H1 (cell line): ENCODE results near the gene MARCHF3. TPM values are rescaled to one million over a fixed set of nuclear protein-coding genes. Genes with fewer than 3 reads are reported as not detected.
"Not testable (repeated sequence)": the region's sequence is repeated elsewhere in the genome, so short reads cannot be mapped to it uniquely, and the experiment has no call there.

Source experiments
- CTCF ChIA-PET: fragments of 300-600 bp; sonication (Branson Sonifier 250); formaldehyde crosslinking; loops from one replicate; lab custom pipeline; 2021; ENCODE audit not compliant: partially characterized antibody; lab: Charles Lee
- POLR2A ChIA-PET: fragments of 300-600 bp; sonication (Branson Sonifier 250); formaldehyde crosslinking; loops from one replicate; lab custom pipeline; 2021; ENCODE audit warnings: inconsistent platforms; ENCODE audit not compliant: partially characterized antibody; lab: Charles Lee
- DNase-seq, 2 experiments: peaks; one replicate each; pipeline versions ENCODE4 v3.0.0 to v3.0.0-alpha.2; 2010 to 2022; ENCODE audit warnings: low spot score in 2 of 2, low read depth in 1 of 2, mixed read lengths in 1 of 2
- FAIRE-seq: peaks from 2 replicates; lab custom pipeline; 2011; peaks lifted over from hg19 to GRCh38; lab: Jason Lieb, UNC
- H2AFZ ChIP-seq: 2 replicates; pipeline ENCODE4 v1.8.1; 2012; ENCODE audit warnings: low read length, inconsistent platforms
- H2AK5ac ChIP-seq: 2 replicates; pipeline ENCODE4 v1.6.1; 2013; ENCODE audit warnings: low read depth, low read length
- H2BK120ac ChIP-seq: replicated peaks from 2 replicates; pipeline ENCODE3; 2013; ENCODE audit warnings: low read depth, low read length, inconsistent platforms
- H2BK12ac ChIP-seq: 2 replicates; pipeline ENCODE4 v1.6.1; 2013; ENCODE audit warnings: low read depth, low read length
- H2BK15ac ChIP-seq: 2 replicates; pipeline ENCODE4 v1.6.1; 2013; ENCODE audit warnings: low read length
- H2BK20ac ChIP-seq: 2 replicates; pipeline ENCODE4 v1.6.1; 2013; ENCODE audit warnings: low read length
- H2BK5ac ChIP-seq: 2 replicates; pipeline ENCODE4 v1.6.1; 2013; ENCODE audit warnings: low read depth, low read length
- H3K14ac ChIP-seq: 2 replicates; pipeline ENCODE4 v1.6.1; 2013; ENCODE audit warnings: inconsistent platforms; ENCODE audit not compliant: insufficient read length
- H3K18ac ChIP-seq: 2 replicates; pipeline ENCODE4 v1.6.1; 2013; ENCODE audit warnings: low read length; ENCODE audit errors: extremely low read depth
- H3K23ac ChIP-seq: 2 replicates; pipeline ENCODE4 v1.6.1; 2013; ENCODE audit warnings: inconsistent platforms; ENCODE audit not compliant: insufficient read length
- H3K23me2 ChIP-seq: 2 replicates; pipeline ENCODE4 v1.6.1; 2013; ENCODE audit warnings: low read depth, low read length
- H3K27ac ChIP-seq: 2 replicates; pipeline ENCODE4 v1.6.1; 2011; ENCODE audit warnings: low read depth, low read length, inconsistent platforms
- H3K27me3 ChIP-seq, 4 experiments: replicated peaks in 1 of 4; 1 replicate in 1 of 4; 2 replicates in 3 of 4; pipeline versions ENCODE4 v1.6.1 to v1.8.1; 2011 to 2013; ENCODE audit warnings: low read length in 3 of 4, mild to moderate bottlenecking in 3 of 4, inconsistent platforms in 2 of 4, mixed read lengths in 2 of 4, moderate library complexity in 1 of 4; ENCODE audit not compliant: control insufficient read depth in 3 of 4, insufficient read depth in 3 of 4; ENCODE audit errors: extremely low read depth in 1 of 4
- H3K36me3 ChIP-seq, 4 experiments: 2 replicates each; pipeline versions ENCODE4 v1.6.1 to v1.8.1; 2011 to 2013; ENCODE audit warnings: mild to moderate bottlenecking in 4 of 4, low read length in 3 of 4, moderate library complexity in 2 of 4, control low read depth in 1 of 4, inconsistent platforms in 1 of 4; ENCODE audit not compliant: insufficient read depth in 4 of 4, control insufficient read depth in 2 of 4
- H3K4ac ChIP-seq: replicated peaks from 2 replicates; pipeline ENCODE3; 2013; ENCODE audit warnings: low read length, low read depth, mixed read lengths, inconsistent platforms; ENCODE audit not compliant: insufficient read length
- H3K4me1 ChIP-seq, 4 experiments: replicated peaks in 1 of 4; 1 replicate in 1 of 4; 2 replicates in 3 of 4; pipeline versions ENCODE4 v1.6.1 to v1.8.1; 2011 to 2013; ENCODE audit warnings: low read length in 3 of 4, inconsistent platforms in 2 of 4, mixed read lengths in 1 of 4; ENCODE audit not compliant: insufficient read depth in 4 of 4, control insufficient read depth in 3 of 4
- H3K4me2 ChIP-seq, 2 experiments: 2 replicates each; pipeline versions ENCODE4 v1.6.1 to v1.8.1; 2011 to 2013; ENCODE audit warnings: low read depth in 2 of 2, low read length in 2 of 2, control low read depth in 1 of 2, inconsistent platforms in 1 of 2, mild to moderate bottlenecking in 1 of 2; ENCODE audit not compliant: insufficient read depth in 1 of 2
- H3K4me3 ChIP-seq, 4 experiments: fragments of 200-600, 300-600 bp in 1 of 4; sonication (generic), shearing (Covaris generic), sonication (Bioruptor Twin) in 1 of 4; 2 replicates each; pipeline versions ENCODE4 v1.5.1 to v1.8.1; 2011 to 2016; ENCODE audit warnings: low read length in 4 of 4, low read depth in 3 of 4, control low read depth in 2 of 4, inconsistent platforms in 2 of 4, mild to moderate bottlenecking in 2 of 4, mixed read lengths in 1 of 4, moderate library complexity in 1 of 4; ENCODE audit not compliant: insufficient read depth in 2 of 4; ENCODE audit errors: extremely low read depth in 1 of 4
- H3K56ac ChIP-seq: replicated peaks from 2 replicates; pipeline ENCODE3; 2013; ENCODE audit warnings: low read depth, mild to moderate bottlenecking, mixed read lengths, low read length, inconsistent platforms; ENCODE audit not compliant: insufficient read length
- H3K79me1 ChIP-seq: 2 replicates; pipeline ENCODE4 v1.6.1; 2013; ENCODE audit warnings: low read depth, low read length, control low read depth
- H3K79me2 ChIP-seq, 2 experiments: 2 replicates each; pipeline versions ENCODE4 v1.6.1 to v1.8.1; 2012 to 2013; ENCODE audit warnings: low read length in 2 of 2, mild to moderate bottlenecking in 2 of 2, inconsistent platforms in 1 of 2; ENCODE audit not compliant: insufficient read depth in 2 of 2, control insufficient read depth in 1 of 2
- H3K9ac ChIP-seq, 4 experiments: replicated peaks in 1 of 4; 1 replicate in 1 of 4; 2 replicates in 3 of 4; pipeline versions ENCODE4 v1.6.1 to v1.8.1; 2011 to 2013; ENCODE audit warnings: low read depth in 3 of 4, low read length in 3 of 4, control low read depth in 2 of 4, mild to moderate bottlenecking in 2 of 4, moderate library complexity in 2 of 4, inconsistent platforms in 1 of 4; ENCODE audit errors: extremely low read depth in 1 of 4
- H3K9me3 ChIP-seq, 2 experiments: 2 replicates each; pipeline versions ENCODE4 v1.6.1 to v1.8.1; 2012 to 2013; ENCODE audit warnings: mild to moderate bottlenecking in 2 of 2, moderate library complexity in 2 of 2, control low read depth in 1 of 2, inconsistent platforms in 1 of 2, low read depth in 1 of 2, low read length in 1 of 2, mixed read lengths in 1 of 2; ENCODE audit not compliant: insufficient read depth in 2 of 2
- H4K20me1 ChIP-seq, 2 experiments: replicated peaks in 1 of 2; 2 replicates each; pipeline versions ENCODE3 to v1.8.1; 2011 to 2013; ENCODE audit warnings: inconsistent platforms in 2 of 2, low read length in 2 of 2, mild to moderate bottlenecking in 1 of 2; ENCODE audit not compliant: insufficient read depth in 2 of 2, control insufficient read depth in 1 of 2
- H4K5ac ChIP-seq: 2 replicates; pipeline ENCODE4 v1.6.1; 2013; ENCODE audit warnings: low read length, low read depth, mixed read lengths, inconsistent platforms; ENCODE audit not compliant: insufficient read length
- H4K8ac ChIP-seq: 2 replicates; pipeline ENCODE4 v1.8.0; 2013; ENCODE audit warnings: mild to moderate bottlenecking, moderate library complexity, low read length, inconsistent platforms; ENCODE audit not compliant: insufficient read depth; ENCODE audit errors: extremely low read depth
- H4K91ac ChIP-seq: replicated peaks from 2 replicates; pipeline ENCODE3; 2013; ENCODE audit warnings: low read length, mixed read lengths, inconsistent platforms; ENCODE audit not compliant: insufficient read length
- WGBS, 2 experiments: shearing (Covaris generic) in 1 of 2; methylation state at CpG; one replicate each; pipeline versions ENCODE4 v1.1.6 to v1.1.7; 2013 to 2015; ENCODE audit warnings: low lambda C conversion rate in 2 of 2, mixed read lengths in 2 of 2, inconsistent platforms in 1 of 2, low coverage in 1 of 2, missing lambda C conversion rate in 1 of 2; ENCODE audit not compliant: insufficient replicate concordance in 2 of 2, insufficient coverage in 1 of 2, insufficient read length in 1 of 2; ENCODE audit errors: extremely low coverage in 1 of 2, missing lambda C conversion rate in 1 of 2; 5-methylcytosine and 5-hydroxymethylcytosine counted together
- polyA plus RNA-seq, 7 experiments: library from polyadenylated mRNA; depleted of rRNA in 3 of 7; stranded (reverse) in 5 of 7; unstranded in 2 of 7; fragments of >200 nt in 5 of 7; fragments of 200-250 nt in 2 of 7; gene quantifications; 1 replicate in 5 of 7; 2 replicates in 1 of 7; 4 replicates in 1 of 7; pipeline versions ENCODE4 v1.2.1 to v1.2.3, GENCODE V29; 2011 to 2013; ENCODE audit warnings: missing spikeins in 2 of 7, mixed read lengths in 2 of 7
- total RNA-seq: library from RNA; stranded (reverse); fragmentation: NEBNext Ultra II Directional; extraction: Animal tissue kit (Norgen Biotek cat#: 25700); gene quantifications from 2 replicates; pipeline ENCODE4 v1.2.1, GENCODE V29; 2021

MARCHF3 gene
- total and polyA plus RNA-seq, 2 of the 8 experiments (the other 6 are each of a cell fraction or from before 2014, with no cell fraction given), result 12.0 to 16.9 TPM

DNA sequence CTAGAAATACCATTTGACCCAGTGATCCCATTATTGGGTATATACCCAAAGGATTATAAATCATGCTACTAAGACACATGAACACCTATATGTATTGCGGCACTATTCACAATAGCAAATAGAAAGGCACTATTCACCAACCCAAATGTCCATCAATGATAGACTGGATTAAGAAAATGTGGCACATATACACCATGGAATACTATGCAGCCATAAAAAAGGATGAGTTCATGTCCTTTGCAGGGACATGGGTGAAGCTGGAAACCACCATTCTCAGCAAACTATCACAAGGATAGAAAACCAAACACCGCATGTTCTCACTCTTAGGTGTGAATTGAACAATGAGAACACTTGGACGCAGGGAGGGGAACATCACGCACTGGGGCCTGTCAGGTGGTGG is 13.6 kb downstream of the MARCHF3 start:
- not testable (repeated sequence) for H2BK120ac ChIP-seq

More for the DNA sequence above, 13.6 kb downstream of the MARCHF3 start:
- H4K5ac ChIP-seq, H2BK12ac ChIP-seq, H2BK20ac ChIP-seq, H3K4me2 ChIP-seq, H3K23ac ChIP-seq, H3K79me1 ChIP-seq, H3K14ac ChIP-seq, H4K8ac ChIP-seq, H3K56ac ChIP-seq, H3K4me3 ChIP-seq, H3K23me2 ChIP-seq, H3K27me3 ChIP-seq, H4K91ac ChIP-seq, POLR2A ChIA-PET, H3K9me3 ChIP-seq, H2BK15ac ChIP-seq, H2BK5ac ChIP-seq, H2AFZ ChIP-seq, H3K27ac ChIP-seq, H3K18ac ChIP-seq, H3K9ac ChIP-seq, H3K4me1 ChIP-seq, H3K36me3 ChIP-seq, H4K20me1 ChIP-seq, H3K4ac ChIP-seq, FAIRE-seq, DNase-seq, H2AK5ac ChIP-seq: not testable (repeated sequence)
- peaks cover 0 to 14% of the 10 kb centered on the region in 2 experiments; a peak in 2 of 4 replicates for H3K79me2 ChIP-seq
- CTCF ChIA-PET, result interaction anchor here (1.3 kb wide), 1 partner anchor 53 kb away, joined by 3 read pairs; no protein-coding TSS in a partner anchor
- WGBS, 2 experiments, result 96% methylated on average over 4 of the region's 4 CpGs; no CpG with 5 or more reads in 1 of the 2 experiments
